K562 (cell line): ENCODE results near the gene IGDCC3. TPM values are rescaled to one million over a fixed set of nuclear protein-coding genes. Genes with fewer than 3 reads are reported as not detected.

Source experiments
- MAZ ChIP-seq, 2 experiments: fragments of 450-650 bp in 1 of 2; sonication (generic) in 1 of 2; formaldehyde crosslinking; IDR thresholded peaks in 1 of 2; conservative IDR thresholded peaks in 1 of 2; 2 replicates each; pipeline versions ENCODE4 v1.4.0 to v1.5.0; 2020; ENCODE audit warnings: mild to moderate bottlenecking in 1 of 2, missing genetic modification reagents in 1 of 2
- ZNF408 ChIP-seq: fragments of 250-450 bp; sonication (Bioruptor Pico); IDR thresholded peaks from 2 replicates; pipeline ENCODE4 v1.4.0; 2020; ENCODE audit warnings: low read depth, mild to moderate bottlenecking, moderate library complexity
- ZNF780A ChIP-seq: fragments of 250-450 bp; sonication (Bioruptor Pico); IDR thresholded peaks from 2 replicates; pipeline ENCODE4 v1.5.0; 2021; ENCODE audit warnings: mild to moderate bottlenecking
- polyA plus RNA-seq, 8 experiments: library from polyadenylated mRNA; depleted of rRNA in 4 of 8; stranded (reverse) in 5 of 8; unstranded in 3 of 8; fragments of >200 nt; fragmentation: Nextera tagmentation in 2 of 8; fragmentation: Illumina TruSeq in 1 of 8; extraction: Ambion mirVana in 2 of 8; extraction: Trizol in 1 of 8; gene quantifications; 2 replicates each; pipeline versions ENCODE4 v1.2.1 to v1.2.3, GENCODE V29; 2011 to 2014; ENCODE audit warnings: inconsistent platforms in 1 of 8, missing spikeins in 1 of 8
- total RNA-seq, 7 experiments: library from RNA; depleted of rRNA in 6 of 7; stranded (reverse); fragments of >200 nt in 6 of 7; fragmentation: Illumina TruSeq in 2 of 7; extraction: Trizol in 2 of 7; gene quantifications; 2 replicates each; pipeline versions ENCODE4 v1.2.1 to v1.2.3, GENCODE V29; 2011 to 2021; ENCODE audit warnings: low replicate concordance in 1 of 7
- TF ChIP-seq, protein P1 (sequence below), 2 experiments: fragments of 450-650 bp in 1 of 2; sonication (generic) in 1 of 2; formaldehyde crosslinking in 1 of 2; IDR thresholded peaks; 2 replicates each; pipeline versions ENCODE4 v1.7.1 to v1.9.0; 2016 to 2022; ENCODE audit warnings: inconsistent platforms in 1 of 2, mild to moderate bottlenecking in 1 of 2, missing genetic modification reagents in 1 of 2
- TF ChIP-seq, protein P2 (sequence below): sonication (generic); formaldehyde crosslinking; IDR thresholded peaks from 2 replicates; pipeline ENCODE4 v1.8.0; 2022; ENCODE audit warnings: missing genetic modification reagents, mild to moderate bottlenecking, borderline replicate concordance
- TF ChIP-seq, protein P3 (sequence below), 2 experiments: fragments of 450-650 bp in 1 of 2; sonication (generic) in 1 of 2; formaldehyde crosslinking in 1 of 2; IDR thresholded peaks in 1 of 2; conservative IDR thresholded peaks in 1 of 2; 2 replicates each; pipeline versions ENCODE4 v1.6.1 to v1.8.1; 2016 to 2023; ENCODE audit warnings: mild to moderate bottlenecking in 2 of 2, moderate library complexity in 2 of 2, inconsistent platforms in 1 of 2, missing genetic modification reagents in 1 of 2
- TF ChIP-seq, protein P4 (sequence below): fragments of 450-650 bp; formaldehyde crosslinking; IDR thresholded peaks from 2 replicates; pipeline ENCODE4 v1.4.0; 2020; ENCODE audit warnings: mild to moderate bottlenecking, moderate library complexity

Gene IGDCC3
- total and polyA plus RNA-seq, 9 of the 15 experiments (the other 6 are each of a cell fraction or from before 2014, with no cell fraction given), result not detected

DNA sequence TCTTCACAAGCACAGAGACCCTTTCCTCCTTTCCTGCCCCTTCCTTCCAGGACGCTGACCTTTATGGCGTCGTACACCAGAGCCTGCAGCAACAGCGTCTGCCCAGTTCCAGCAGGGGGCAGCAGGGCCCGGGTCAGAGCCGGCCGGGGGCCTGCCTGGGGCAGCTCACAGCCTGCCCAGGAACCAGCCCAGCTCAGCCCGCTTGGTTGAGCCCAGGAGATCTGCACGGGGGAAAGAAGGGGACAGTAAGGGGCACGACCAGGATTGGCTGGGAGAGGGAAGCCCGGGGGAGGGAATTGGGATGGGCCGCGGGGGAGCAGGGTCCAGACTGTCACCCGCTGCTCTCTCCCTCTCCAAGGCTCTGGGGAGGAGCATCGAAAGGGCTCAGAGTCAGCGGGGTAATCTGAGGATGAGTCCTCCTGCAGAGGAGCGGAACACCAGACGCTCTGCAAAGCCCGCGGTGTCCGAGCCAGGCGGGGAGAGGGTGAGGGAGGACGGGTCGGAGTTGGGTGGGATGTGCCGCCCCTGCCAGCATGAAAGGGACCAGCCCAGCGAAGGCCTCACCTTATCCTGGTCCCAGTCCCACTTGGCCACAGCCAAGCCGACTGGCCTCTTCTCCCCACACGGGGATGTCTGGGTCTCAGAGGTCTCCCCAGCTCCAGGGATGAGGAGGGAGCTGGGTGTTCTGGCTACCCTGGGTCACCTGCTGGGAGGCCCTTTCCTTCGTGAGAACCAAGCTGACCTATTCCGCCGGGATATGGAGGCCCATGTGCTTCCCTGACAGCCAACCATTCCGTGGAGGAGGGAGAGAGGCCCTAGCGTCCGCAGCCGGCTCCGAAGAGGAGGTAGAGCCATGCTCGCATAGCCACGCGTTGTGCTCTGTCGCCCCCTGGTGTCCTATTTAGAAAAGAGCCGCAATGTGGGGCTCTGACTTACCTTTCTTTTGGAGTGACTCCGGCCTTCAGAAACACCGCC lies 7.4 kb upstream of the IGDCC3 start (continued):
- TF ChIP-seq, protein P1, sequence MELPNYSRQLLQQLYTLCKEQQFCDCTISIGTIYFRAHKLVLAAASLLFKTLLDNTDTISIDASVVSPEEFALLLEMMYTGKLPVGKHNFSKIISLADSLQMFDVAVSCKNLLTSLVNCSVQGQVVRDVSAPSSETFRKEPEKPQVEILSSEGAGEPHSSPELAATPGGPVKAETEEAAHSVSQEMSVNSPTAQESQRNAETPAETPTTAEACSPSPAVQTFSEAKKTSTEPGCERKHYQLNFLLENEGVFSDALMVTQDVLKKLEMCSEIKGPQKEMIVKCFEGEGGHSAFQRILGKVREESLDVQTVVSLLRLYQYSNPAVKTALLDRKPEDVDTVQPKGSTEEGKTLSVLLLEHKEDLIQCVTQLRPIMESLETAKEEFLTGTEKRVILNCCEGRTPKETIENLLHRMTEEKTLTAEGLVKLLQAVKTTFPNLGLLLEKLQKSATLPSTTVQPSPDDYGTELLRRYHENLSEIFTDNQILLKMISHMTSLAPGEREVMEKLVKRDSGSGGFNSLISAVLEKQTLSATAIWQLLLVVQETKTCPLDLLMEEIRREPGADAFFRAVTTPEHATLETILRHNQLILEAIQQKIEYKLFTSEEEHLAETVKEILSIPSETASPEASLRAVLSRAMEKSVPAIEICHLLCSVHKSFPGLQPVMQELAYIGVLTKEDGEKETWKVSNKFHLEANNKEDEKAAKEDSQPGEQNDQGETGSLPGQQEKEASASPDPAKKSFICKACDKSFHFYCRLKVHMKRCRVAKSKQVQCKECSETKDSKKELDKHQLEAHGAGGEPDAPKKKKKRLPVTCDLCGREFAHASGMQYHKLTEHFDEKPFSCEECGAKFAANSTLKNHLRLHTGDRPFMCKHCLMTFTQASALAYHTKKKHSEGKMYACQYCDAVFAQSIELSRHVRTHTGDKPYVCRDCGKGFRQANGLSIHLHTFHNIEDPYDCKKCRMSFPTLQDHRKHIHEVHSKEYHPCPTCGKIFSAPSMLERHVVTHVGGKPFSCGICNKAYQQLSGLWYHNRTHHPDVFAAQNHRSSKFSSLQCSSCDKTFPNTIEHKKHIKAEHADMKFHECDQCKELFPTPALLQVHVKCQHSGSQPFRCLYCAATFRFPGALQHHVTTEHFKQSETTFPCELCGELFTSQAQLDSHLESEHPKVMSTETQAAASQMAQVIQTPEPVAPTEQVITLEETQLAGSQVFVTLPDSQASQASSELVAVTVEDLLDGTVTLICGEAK (IDR thresholded peaks at IDR 0.05), result no peak
- TF ChIP-seq, protein P1 (CRISPR knock-in tag; IDR thresholded peaks at IDR 0.05), result no peak
- TF ChIP-seq, protein P2, sequence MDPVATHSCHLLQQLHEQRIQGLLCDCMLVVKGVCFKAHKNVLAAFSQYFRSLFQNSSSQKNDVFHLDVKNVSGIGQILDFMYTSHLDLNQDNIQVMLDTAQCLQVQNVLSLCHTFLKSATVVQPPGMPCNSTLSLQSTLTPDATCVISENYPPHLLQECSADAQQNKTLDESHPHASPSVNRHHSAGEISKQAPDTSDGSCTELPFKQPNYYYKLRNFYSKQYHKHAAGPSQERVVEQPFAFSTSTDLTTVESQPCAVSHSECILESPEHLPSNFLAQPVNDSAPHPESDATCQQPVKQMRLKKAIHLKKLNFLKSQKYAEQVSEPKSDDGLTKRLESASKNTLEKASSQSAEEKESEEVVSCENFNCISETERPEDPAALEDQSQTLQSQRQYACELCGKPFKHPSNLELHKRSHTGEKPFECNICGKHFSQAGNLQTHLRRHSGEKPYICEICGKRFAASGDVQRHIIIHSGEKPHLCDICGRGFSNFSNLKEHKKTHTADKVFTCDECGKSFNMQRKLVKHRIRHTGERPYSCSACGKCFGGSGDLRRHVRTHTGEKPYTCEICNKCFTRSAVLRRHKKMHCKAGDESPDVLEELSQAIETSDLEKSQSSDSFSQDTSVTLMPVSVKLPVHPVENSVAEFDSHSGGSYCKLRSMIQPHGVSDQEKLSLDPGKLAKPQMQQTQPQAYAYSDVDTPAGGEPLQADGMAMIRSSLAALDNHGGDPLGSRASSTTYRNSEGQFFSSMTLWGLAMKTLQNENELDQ (CRISPR knock-in tag), result no peak
- TF ChIP-seq, protein P3, sequence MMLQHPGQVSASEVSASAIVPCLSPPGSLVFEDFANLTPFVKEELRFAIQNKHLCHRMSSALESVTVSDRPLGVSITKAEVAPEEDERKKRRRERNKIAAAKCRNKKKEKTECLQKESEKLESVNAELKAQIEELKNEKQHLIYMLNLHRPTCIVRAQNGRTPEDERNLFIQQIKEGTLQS (IDR thresholded peaks at IDR 0.05), result no peak
- TF ChIP-seq, protein P3 (CRISPR knock-in tag; conservative IDR thresholded peaks at IDR 0.05), result no peak
- TF ChIP-seq ZNF780A, result no peak
- TF ChIP-seq MAZ (CRISPR knock-in tag; conservative IDR thresholded peaks at IDR 0.05 in 1 of 2, IDR thresholded peaks at IDR 0.05 in 1 of 2), result peak; percentile 72 to 92
- no peak for TF ChIP-seq ZNF408 (CRISPR knock-in tag)
- TF ChIP-seq, protein P4, sequence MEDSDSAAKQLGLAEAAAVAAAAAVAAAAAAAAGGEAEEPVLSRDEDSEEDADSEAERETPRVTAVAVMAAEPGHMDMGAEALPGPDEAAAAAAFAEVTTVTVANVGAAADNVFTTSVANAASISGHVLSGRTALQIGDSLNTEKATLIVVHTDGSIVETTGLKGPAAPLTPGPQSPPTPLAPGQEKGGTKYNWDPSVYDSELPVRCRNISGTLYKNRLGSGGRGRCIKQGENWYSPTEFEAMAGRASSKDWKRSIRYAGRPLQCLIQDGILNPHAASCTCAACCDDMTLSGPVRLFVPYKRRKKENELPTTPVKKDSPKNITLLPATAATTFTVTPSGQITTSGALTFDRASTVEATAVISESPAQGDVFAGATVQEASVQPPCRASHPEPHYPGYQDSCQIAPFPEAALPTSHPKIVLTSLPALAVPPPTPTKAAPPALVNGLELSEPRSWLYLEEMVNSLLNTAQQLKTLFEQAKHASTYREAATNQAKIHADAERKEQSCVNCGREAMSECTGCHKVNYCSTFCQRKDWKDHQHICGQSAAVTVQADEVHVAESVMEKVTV (CRISPR knock-in tag), result peak; percentile 87
